HEK293T (cell line): ENCODE measurements around the gene PIEZO1.

Source experiments
- ARNT ChIP-seq: fragments of 450-650 bp; IDR thresholded peaks from 2 replicates; pipeline ENCODE4 v1.6.1; 2017; ENCODE audit warnings: mild to moderate bottlenecking
- BHLHE40 ChIP-seq: fragments of 450-650 bp; IDR thresholded peaks from 2 replicates; pipeline ENCODE4 v1.6.1; 2016; ENCODE audit warnings: mild to moderate bottlenecking, moderate library complexity, borderline replicate concordance
- ELF4 ChIP-seq: fragments of 450-650 bp; IDR thresholded peaks from 2 replicates; pipeline ENCODE4 v1.6.1; 2017; ENCODE audit warnings: antibody characterized with exemption
- FOXA1 ChIP-seq: fragments of 450-650 bp; IDR thresholded peaks from 2 replicates; pipeline ENCODE4 v1.6.1; 2016; ENCODE audit warnings: mild to moderate bottlenecking
- HDGF ChIP-seq: fragments of 450-650 bp; IDR thresholded peaks from 2 replicates; pipeline ENCODE4 v1.6.1; 2017; ENCODE audit warnings: antibody characterized with exemption, borderline replicate concordance
- L3MBTL2 ChIP-seq: fragments of 450-650 bp; conservative IDR thresholded peaks from 2 replicates; pipeline ENCODE4 v1.6.1; 2016; ENCODE audit warnings: mild to moderate bottlenecking

DNA sequence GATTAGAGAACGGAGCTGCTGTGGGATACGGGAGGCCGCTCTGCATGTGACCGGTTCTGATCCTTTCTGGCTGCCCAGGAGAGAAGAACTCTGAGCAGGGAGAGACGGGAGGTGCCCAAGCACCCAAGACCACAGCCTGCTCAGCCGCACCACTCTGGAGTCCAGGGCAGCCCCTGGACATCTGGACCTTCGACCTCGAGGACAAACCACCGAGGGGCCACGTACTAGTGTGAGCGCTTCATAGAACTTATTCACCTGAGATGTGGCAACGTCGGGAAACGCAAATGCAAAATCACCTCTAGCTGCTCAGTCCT lies 84.7 kb downstream of the PIEZO1 start:
- TF ChIP-seq BHLHE40 (no peak), ELF4 (no peak), L3MBTL2 (no peak), HDGF (no peak), ARNT (no peak), FOXA1 (no peak)
